Activated CD8-positive, alpha-beta memory T cell treated with anti-CD3 and anti-CD28 coated beads for 4 hours (primary cell): ENCODE measurements around the gene MADD.
A peak's percentile ranks its signal among the peaks of the same experiment; 100 is the strongest.

Source experiments
- DNase-seq, 2 donors: peaks; one replicate each; pipeline ENCODE4 v3.0.0-alpha.2; 2020; ENCODE audit warnings: low read depth in 2 of 2

The MADD gene

GRCh38 chr11:47356998-47357329, 87.0 kb downstream of the MADD start:
- DNase-seq = no peak

GRCh38 chr11:47357985-47358730, 88.2 kb downstream of the MADD start:
- no peak for DNase-seq

- no peak for DNase-seq
Observed at GRCh38 chr11:47358731-47359051, 88.8 kb downstream of the MADD start.

- no peak for DNase-seq
Observed at GRCh38 chr11:47359162-47359561, 89.2 kb downstream of the MADD start.

GRCh38 chr11:47359586-47359985, 89.7 kb downstream of the MADD start:
- DNase-seq = no peak

GRCh38 chr11:47360341-47360740, 90.4 kb downstream of the MADD start:
- no peak for DNase-seq

- DNase-seq = no peak
Observed at GRCh38 chr11:47361419-47361818, 91.5 kb downstream of the MADD start.

GRCh38 chr11:47366020-47366490, 96.1 kb downstream of the MADD start:
- no peak for DNase-seq

GRCh38 chr11:47369676-47370075, 99.7 kb downstream of the MADD start:
- DNase-seq = no peak

GRCh38 chr11:47372422-47372821, 102.5 kb downstream of the MADD start:
- DNase-seq = no peak

GRCh38 chr11:47373876-47374719, 104.2 kb downstream of the MADD start:
- DNase-seq = peak; percentile 65 to 72

GRCh38 chr11:47374720-47375019, 104.7 kb downstream of the MADD start:
- DNase-seq = no peak

- DNase-seq = no peak
Observed at GRCh38 chr11:47375020-47375419, 105.1 kb downstream of the MADD start.

- DNase-seq = no peak
Observed at GRCh38 chr11:47375546-47376085, 105.7 kb downstream of the MADD start.

- no peak for DNase-seq
Observed at GRCh38 chr11:47376107-47376524, 106.2 kb downstream of the MADD start.

- DNase-seq = no peak
Observed at GRCh38 chr11:47376525-47377371, 106.8 kb downstream of the MADD start.

GRCh38 chr11:47377571-47378009, 107.7 kb downstream of the MADD start:
- DNase-seq = no peak

GRCh38 chr11:47378010-47378835, 108.3 kb downstream of the MADD start, which contains the start of gene SPI1:
SPI1 (minus strand) TSS chr11:47378547; CDS start chr11:47378353, 194 bp downstream.
- DNase-seq = no peak

- DNase-seq = no peak
Observed at GRCh38 chr11:47378836-47379170, 108.9 kb downstream of the MADD start.

GRCh38 chr11:47379317-47379716, 109.4 kb downstream of the MADD start:
- no peak for DNase-seq
